GM12872 (cell line): ENCODE data around the gene SLC4A1.

ENCODE experiments used
- TF ChIP-seq, protein P1 (sequence below): IDR thresholded peaks from 3 replicates; pipeline ENCODE4 v1.5.1; 2011; ENCODE audit warnings: low read depth, mild to moderate bottlenecking, low read length, moderate library complexity; ENCODE audit not compliant: insufficient read depth

The SLC4A1 gene

DNA sequence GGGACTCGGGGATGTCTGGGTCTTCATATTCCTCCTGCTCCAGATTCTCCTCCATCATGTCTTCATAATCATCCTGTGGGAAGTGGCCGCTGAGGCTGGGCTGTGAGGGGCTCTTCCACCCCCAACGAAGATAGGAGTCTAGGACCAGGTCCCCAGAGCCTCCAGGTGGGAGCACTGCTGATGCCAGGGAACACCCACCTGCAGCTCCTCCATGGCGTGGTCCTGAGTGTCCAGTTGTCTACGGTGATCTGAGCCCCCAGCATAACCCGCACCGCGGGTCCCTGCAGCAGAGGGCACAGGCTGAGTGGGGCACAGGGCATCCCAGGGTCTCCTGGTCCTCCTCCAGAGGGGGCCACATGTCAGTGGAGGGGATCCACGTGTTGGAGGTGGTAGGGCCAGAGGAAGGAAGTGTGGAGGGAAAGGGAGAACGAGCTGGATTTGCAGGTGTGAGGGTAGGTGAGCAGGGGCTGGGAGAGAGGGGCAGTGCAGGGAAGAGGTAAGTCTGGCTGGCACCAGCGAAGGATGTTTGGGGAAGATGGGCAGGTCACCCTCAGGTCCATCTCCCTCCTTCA lies 5.2 kb downstream of the SLC4A1 start:
- TF ChIP-seq, protein P1, sequence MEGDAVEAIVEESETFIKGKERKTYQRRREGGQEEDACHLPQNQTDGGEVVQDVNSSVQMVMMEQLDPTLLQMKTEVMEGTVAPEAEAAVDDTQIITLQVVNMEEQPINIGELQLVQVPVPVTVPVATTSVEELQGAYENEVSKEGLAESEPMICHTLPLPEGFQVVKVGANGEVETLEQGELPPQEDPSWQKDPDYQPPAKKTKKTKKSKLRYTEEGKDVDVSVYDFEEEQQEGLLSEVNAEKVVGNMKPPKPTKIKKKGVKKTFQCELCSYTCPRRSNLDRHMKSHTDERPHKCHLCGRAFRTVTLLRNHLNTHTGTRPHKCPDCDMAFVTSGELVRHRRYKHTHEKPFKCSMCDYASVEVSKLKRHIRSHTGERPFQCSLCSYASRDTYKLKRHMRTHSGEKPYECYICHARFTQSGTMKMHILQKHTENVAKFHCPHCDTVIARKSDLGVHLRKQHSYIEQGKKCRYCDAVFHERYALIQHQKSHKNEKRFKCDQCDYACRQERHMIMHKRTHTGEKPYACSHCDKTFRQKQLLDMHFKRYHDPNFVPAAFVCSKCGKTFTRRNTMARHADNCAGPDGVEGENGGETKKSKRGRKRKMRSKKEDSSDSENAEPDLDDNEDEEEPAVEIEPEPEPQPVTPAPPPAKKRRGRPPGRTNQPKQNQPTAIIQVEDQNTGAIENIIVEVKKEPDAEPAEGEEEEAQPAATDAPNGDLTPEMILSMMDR: no peak

DNA sequence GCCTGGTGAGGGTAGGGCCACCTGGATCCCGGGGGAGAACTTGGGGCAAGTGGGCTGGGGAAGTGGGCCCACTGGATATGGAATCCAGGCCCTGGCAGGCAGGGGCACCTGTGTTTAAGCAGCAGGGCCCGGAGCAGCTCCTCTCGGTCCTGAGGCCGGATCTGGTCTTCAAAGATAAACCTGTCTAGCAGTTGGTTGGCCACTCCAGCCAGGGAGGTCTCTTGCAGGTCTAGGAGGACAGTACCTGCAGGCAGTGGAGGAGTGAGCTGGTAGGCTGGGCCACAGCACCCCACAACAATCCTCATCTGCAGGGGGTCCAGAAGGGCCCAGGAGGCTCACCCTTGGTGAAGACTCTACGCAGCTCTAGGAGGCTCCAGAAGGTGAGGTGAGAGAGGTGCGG lies 7.6 kb downstream of the SLC4A1 start:
- TF ChIP-seq, protein P1: no peak

DNA sequence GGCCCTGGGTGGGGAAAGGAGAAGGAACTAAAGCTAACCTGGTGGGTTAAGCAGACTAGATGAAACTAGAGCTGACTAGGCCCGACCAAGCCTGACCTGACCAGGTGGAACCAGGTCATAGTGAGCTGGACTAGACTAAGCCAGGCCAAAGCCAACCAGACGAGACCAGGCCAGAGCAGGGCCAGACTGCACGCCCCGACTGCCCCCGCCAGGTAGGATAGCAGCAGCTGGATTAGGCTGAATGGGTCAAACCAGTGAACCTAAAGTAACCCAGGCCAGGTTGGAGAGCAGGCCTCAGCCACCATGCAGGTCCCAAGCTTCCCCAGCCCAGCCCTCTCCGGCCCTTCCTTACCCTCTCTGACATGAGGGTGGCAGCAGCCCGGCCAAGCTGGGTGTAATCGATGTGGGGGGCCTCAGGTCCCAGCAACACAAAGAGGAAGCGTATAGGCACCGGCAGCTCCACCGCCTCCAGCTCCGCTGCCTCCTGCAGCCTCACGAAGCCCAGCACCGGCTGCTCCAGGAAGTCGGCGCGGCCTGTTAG lies 9.1 kb downstream of the SLC4A1 start:
- TF ChIP-seq, protein P1: no peak

DNA sequence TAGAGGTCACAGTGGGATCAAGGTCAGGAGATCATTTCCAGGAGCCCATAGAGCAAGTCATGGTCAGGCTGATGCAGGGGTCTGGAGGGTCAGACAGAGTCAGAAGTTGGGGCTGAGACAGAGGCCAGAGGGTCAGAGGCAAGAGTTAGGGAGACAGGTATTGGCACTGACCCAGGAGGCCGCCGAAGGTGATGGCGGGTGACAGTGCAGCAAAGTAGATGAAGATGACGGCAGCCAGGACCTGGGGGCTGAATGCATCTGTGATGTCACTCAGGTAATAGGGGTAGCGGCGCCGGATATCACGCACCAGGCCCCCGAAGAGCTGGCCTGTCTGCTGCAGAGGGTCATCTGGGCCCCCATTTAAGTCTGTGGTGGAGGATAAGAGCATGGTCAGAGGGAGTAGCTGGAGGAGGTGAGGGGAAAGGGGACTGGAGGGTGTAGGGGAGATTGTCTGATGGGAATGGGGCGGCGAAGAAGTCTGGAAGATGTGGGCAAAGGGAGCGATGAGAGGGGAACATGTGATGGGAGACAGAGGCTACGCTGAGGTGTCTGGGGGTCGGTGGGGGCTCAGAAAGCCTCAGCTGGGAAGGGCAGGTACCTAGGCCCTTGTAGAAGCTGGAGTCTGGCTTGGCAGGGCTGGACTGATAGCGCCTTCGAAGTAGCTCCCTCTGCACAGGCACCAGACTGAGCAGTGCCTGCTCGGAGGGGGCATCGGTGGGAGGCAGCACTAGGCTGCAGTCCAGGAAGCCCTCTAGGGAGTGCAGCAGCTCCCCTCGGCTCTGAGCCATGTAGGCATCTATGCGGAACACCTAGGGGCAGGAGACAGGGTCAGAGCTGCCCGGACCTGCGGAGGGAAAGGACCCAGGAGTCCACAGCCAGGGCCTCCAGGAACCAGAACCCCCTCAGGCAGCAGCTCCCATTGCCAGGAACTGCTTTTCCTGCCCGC lies 9.8 kb downstream of the SLC4A1 start:
- TF ChIP-seq, protein P1: no peak

DNA sequence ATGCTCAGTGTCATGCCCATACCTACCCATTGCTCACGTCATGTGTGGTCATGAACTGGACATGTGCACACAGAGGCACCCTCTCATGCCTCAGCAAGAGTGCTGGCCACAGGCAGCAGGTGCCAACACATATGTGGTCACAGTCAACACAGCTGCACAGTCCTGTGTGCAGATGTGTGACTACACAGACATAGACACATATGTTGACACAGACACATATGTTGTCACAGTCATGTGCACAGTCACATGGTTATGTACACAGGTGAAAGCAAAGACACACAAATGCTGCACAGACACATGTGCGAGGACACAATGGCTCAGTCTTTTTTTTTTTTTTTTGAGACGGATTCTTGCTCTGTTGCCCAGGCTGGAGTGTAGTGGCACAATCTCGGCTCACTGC lies 11.3 kb downstream of the SLC4A1 start:
- TF ChIP-seq, protein P1: no peak

DNA sequence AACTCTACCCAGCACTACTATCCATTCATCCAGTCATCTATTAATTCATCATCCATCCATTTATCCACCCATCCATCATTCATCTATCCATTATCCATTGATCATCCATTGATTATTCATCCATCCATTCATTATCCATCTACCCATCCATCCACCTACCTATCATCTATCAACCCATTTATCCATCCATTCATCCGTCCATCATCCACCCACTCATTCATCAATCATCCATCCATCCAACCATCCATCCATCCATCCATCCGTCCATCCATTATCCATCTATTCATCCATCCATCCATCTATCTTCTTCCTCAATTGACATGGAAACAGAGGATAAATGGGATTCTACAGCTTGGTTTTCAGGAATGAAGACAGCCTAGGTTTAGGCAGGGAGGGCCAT lies 12.0 kb downstream of the SLC4A1 start:
- TF ChIP-seq, protein P1: no peak

DNA sequence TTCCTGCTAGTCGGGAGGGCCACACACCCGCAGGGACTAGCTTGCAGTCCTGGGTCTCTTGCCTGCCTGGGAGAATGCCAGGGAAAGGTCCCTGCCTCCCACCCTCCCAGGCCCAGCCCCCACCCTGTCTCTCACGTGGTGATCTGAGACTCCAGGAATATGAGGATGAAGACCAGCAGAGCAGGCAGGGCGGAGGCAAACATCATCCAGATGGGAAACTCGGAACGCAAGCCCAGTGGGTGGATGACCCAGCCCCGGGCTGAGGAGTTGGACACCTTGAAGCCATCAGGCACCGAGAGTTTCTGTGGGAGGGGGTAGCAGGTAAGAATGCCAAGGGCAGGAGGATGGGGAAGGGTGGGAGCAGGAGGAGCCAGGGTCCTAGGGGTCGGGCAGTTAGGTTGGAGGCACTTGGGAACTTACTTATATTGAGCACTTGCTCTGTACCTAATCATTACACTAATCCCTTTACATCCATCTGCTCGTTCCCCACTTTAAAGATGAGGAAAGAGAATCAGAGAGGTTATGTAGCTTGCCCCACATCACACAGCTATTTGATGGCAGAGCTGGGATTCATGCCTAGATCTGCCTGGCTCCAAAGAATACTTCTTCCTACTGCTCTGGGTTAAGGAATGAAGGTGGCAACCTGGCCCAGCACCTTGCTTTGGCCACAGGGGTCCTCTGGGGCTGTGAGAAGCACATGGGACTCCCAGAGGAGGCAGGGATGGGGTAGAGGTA lies 13.4 kb downstream of the SLC4A1 start:
- TF ChIP-seq, protein P1: no peak
